Heart left ventricle (tissue), 13 donors: ENCODE results near the gene NRF1.

ENCODE experiments used
- CTCF ChIP-seq, 12 donors: fragments of 200-600 bp; sonication (generic) in 4 of 12; IDR thresholded peaks; one replicate each; pipeline versions ENCODE4 v1.5.0 to v1.8.0; 2018 to 2022; ENCODE audit warnings: antibody characterized with exemption in 12 of 12, mild to moderate bottlenecking in 5 of 12
- POLR2A ChIP-seq, 2 donors: fragments of 450-650 bp; IDR thresholded peaks; one replicate each; pipeline ENCODE4 v1.6.1; 2017; ENCODE audit warnings: antibody characterized with exemption in 2 of 2, mild to moderate bottlenecking in 2 of 2, moderate library complexity in 2 of 2
- donor health status: ischemic (EF 13 %, LVEDD 7.1; RV severe dilation, severe dysfunction).
- donor health status: DM: no; HTN: yes; CAD: no.
- donor health status: DM: no; HTN: no; CAD: no.
- donor health status: ischemic (EF 25% LVEDD 6.9; RV normal size, moderate dysfunction).
- donor health status: ischemic (EF 25% LVEDD 5.7; RV mildly dilated, moderate dysfunction).
- donor health status: ischemic (EF 35%, LVEDD 5.7; RV mildly dilated, moderate dysfunction).
- donor health status: nonischemic (EF 11% LVEDD 7.7; RV severe dilation, severe dysfunction).
- donor health status: DM: yes; HTN: yes; CAD: no.
- donor health status: PGD.
- donor health status: ischemic (EF 29% LVEDD 5.4; RV normal size, mild dysfunction).
- donor health status: nonischemic (EF 23%, LVEDD 6.1; RV moderate dilation, normal function).

DNA sequence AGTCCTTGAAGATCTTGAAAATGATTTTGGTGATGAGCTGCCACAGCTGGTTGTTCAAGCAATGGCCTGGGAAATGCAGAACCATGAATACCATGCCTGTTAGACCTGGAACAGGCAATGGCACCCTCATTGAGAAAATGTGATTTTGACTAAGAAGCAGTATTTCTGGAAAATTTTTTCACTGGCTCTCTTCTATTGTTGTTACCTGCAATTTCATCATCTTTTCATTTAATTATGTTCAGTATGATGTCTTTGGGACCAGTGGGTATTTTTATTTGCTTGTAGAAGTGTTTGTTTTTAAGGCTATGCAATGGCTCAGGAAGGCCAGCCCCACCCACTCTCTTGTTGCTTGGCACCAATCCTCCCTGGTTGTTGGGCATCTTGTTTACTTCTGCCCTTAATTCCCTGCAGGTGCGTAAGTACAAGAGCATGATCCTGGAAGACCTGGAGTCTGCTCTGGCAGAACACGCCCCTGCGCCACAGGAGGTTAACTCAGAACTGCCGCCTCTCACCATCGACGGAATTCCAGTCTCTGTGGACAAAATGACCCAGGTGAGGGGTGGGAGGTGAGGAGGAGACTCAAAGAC is 78.6 kb downstream of the NRF1 start:
- TF ChIP-seq CTCF (IDR thresholded peaks at IDR 0.05) (no peak), POLR2A (IDR thresholded peaks at IDR 0.05) (no peak)
